ENCODE measurements around the gene PLXDC1.

- TF ChIP-seq, protein P1, sequence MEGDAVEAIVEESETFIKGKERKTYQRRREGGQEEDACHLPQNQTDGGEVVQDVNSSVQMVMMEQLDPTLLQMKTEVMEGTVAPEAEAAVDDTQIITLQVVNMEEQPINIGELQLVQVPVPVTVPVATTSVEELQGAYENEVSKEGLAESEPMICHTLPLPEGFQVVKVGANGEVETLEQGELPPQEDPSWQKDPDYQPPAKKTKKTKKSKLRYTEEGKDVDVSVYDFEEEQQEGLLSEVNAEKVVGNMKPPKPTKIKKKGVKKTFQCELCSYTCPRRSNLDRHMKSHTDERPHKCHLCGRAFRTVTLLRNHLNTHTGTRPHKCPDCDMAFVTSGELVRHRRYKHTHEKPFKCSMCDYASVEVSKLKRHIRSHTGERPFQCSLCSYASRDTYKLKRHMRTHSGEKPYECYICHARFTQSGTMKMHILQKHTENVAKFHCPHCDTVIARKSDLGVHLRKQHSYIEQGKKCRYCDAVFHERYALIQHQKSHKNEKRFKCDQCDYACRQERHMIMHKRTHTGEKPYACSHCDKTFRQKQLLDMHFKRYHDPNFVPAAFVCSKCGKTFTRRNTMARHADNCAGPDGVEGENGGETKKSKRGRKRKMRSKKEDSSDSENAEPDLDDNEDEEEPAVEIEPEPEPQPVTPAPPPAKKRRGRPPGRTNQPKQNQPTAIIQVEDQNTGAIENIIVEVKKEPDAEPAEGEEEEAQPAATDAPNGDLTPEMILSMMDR (IDR thresholded peaks at IDR 0.05 in 8 of 11, conservative IDR thresholded peaks at IDR 0.05 in 3 of 11) = no peak
- TF ChIP-seq POLR2A (IDR thresholded peaks at IDR 0.05) (no peak), POLR2AphosphoS5 (IDR thresholded peaks at IDR 0.05) (no peak)
Observed at GRCh38 chr17:39143552-39144093, 7.8 kb downstream of the PLXDC1 start.
